Activated T-cell treated with anti-CD3 and anti-CD28 coated beads, Interleukin-2, amount 50 U/mL, for 1 hour (primary cell): ENCODE data around the gene FANCI.

ENCODE experiments used
- DNase-seq: peaks from one replicate; pipeline ENCODE4 v3.0.0-alpha.2; 2020

FANCI gene

DNA sequence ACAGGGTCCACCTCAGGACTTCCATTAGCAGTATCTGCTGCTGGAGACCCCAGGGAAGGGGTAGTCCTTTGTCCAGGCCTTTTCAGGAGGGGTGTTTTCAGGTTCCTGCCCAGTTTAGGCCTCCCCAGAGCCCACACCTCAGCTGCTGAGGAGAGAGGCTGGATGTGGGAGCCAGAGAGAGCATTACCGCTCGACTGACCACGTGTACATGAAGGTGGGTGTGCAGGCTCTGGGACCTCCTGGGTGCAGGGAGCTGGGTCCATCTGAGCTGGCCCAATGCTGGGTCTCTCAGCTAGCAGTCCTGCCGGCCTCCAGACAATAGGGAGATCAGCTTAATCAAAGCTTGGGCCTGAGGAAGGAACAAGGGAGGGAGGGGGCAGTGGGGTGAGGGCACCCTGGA lies 120.0 kb downstream of the FANCI start:
- DNase-seq: no peak

DNA sequence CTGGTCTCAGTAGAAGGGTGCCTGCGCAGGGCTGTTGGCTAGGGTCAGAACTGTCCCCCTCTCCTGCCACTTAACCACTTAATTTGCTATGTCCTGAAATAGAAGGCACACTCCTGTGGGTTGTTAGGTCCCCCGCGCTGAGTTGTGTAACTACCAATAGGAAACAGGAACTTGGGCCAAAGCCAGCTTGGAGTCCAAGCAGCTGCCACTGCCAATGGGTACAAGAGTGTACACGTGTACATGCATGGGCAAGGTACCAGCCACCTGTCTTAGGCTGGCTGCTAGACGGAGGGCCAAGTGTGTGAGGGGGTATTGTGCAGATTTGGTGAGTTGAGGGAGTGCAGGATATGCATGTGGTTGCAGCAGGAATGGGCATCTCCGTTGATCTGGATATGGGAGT lies 120.6 kb downstream of the FANCI start:
- no peak for DNase-seq

DNA sequence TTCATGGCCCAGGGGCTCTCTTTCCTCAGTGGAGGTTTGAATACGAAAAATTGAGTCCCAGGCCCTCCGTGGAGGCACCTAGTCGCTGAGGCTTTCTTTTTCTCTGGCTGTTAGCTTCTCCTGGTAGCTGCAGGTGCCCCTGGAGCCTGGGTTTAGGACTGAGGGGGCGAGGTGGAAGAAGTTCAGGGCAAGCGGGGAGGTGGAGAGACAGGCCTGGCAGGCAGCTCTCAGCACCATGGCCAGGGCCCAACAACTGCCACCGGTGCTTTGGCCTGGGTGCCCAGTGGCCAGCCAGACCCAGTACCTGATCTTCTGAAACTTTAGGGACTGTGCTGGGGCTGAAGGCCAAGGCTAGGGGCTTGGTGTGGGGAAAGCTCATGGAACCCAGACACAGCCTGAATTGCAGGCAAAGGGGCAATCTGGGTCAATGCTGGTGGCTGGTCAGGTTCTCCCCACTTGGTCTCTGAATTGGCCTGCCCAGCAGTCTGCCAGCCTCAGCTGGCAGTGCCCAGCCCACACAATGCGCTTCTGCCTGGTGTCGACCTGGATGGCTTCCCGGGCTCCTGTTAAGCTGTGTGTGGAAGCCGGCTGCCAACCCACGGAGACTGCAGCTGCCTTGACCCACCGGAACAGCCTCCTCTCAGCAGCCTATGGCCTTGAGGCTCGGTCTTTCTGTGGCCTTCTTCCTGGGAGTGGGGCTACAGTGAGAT lies 121.1 kb downstream of the FANCI start:
- DNase-seq: no peak

DNA sequence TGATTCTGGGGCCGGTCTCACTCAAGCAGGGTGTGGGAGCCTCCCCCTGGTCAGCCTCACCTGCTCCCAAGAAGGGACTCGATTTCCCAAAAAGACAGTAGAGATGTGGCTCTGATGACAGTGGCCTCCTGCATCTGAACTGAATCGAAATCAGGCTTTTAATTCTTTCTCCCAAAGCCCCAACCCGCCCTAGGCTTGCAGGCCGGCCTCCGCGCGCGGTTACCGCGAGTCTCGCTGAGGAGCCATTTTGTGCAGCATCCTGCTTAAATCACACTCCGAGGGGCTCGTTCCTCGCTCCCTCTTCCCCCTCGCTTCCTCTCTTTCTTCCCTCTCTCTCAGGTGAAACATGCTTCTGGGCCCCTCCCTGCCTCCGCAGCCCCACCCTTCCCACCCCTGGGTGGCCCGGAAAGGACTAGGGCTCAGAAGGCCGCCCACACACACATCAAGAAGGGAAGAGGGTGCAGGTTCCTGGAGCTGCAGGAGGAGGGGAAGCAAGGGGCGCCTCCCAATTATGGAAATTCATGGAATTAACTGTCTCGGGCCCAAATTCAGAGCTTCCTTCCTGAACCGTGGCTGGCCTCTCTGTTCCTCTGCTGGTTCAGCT lies 121.8 kb downstream of the FANCI start:
- no peak for DNase-seq
